T-helper 22 cell (primary cell): Measurements from ENCODE around the gene STX10.

Experiments used
- DNase-seq: peaks from one replicate; pipeline ENCODE4 v3.0.0-alpha.2; 2020; ENCODE audit warnings: low read depth

STX10 gene

GRCh38 chr19:13139633-13140311, 10.4 kb downstream of the STX10 start:
- no peak for DNase-seq

- DNase-seq = no peak
Observed at GRCh38 chr19:13138916-13139198, 11.3 kb downstream of the STX10 start.

- DNase-seq = no peak
Observed at GRCh38 chr19:13138171-13138915, 11.8 kb downstream of the STX10 start.

GRCh38 chr19:13137290-13137794, 12.8 kb downstream of the STX10 start:
- no peak for DNase-seq

- DNase-seq = no peak
Observed at GRCh38 chr19:13135068-13136062, 14.8 kb downstream of the STX10 start.

GRCh38 chr19:13134626-13135025, 15.5 kb downstream of the STX10 start:
- DNase-seq = no peak

GRCh38 chr19:13133241-13133870, 16.8 kb downstream of the STX10 start:
- no peak for DNase-seq

GRCh38 chr19:13132471-13133180, 17.5 kb downstream of the STX10 start:
- peak; percentile 51 for DNase-seq

- no peak for DNase-seq
Observed at GRCh38 chr19:13130886-13131490, 19.2 kb downstream of the STX10 start.

GRCh38 chr19:13129384-13129783, 20.8 kb downstream of the STX10 start:
- no peak for DNase-seq

GRCh38 chr19:13128583-13128982, 21.6 kb downstream of the STX10 start:
- DNase-seq = no peak

GRCh38 chr19:13127811-13128575, 22.2 kb downstream of the STX10 start:
- DNase-seq = no peak

- DNase-seq = no peak
Observed at GRCh38 chr19:13127051-13127450, 23.1 kb downstream of the STX10 start.

- no peak for DNase-seq
Observed at GRCh38 chr19:13122980-13123957, 26.9 kb downstream of the STX10 start.

GRCh38 chr19:13122275-13122878, 27.8 kb downstream of the STX10 start:
- DNase-seq = no peak

GRCh38 chr19:13121551-13122274, 28.5 kb downstream of the STX10 start:
- DNase-seq = no peak

GRCh38 chr19:13120817-13121216, 29.4 kb downstream of the STX10 start:
- no peak for DNase-seq

- DNase-seq = no peak
Observed at GRCh38 chr19:13120031-13120430, 30.1 kb downstream of the STX10 start.
